Muscle layer of duodenum (tissue), 2 donors: ENCODE data around the gene UGT1A9.
"Not testable (repeated sequence)": the region's sequence is repeated elsewhere in the genome, so short reads cannot be mapped to it uniquely, and the experiment has no call there.

Experiments used
- H3K27ac ChIP-seq: one replicate; pipeline ENCODE4 v1.7.0; 2013; ENCODE audit warnings: mild to moderate bottlenecking, low read length
- H3K27me3 ChIP-seq: one replicate; pipeline ENCODE4 v1.7.0; 2013; ENCODE audit warnings: low read depth, mild to moderate bottlenecking, control low read depth, low read length
- H3K36me3 ChIP-seq, 2 donors: one replicate each; pipeline ENCODE4 v1.7.0; 2013; ENCODE audit warnings: low read length in 2 of 2, control low read depth in 1 of 2, mild to moderate bottlenecking in 1 of 2; ENCODE audit not compliant: insufficient read depth in 2 of 2, control insufficient read depth in 1 of 2
- H3K4me1 ChIP-seq, 2 donors: one replicate each; pipeline ENCODE4 v1.7.0; 2013; ENCODE audit warnings: low read length in 2 of 2, mild to moderate bottlenecking in 2 of 2, control low read depth in 1 of 2, moderate library complexity in 1 of 2; ENCODE audit not compliant: insufficient read depth in 2 of 2, control insufficient read depth in 1 of 2
- H3K4me3 ChIP-seq, 2 donors: one replicate each; pipeline ENCODE4 v1.7.0; 2013; ENCODE audit warnings: low read length in 2 of 2, low read depth in 1 of 2, mild to moderate bottlenecking in 1 of 2
- H3K9me3 ChIP-seq, 2 donors: one replicate each; pipeline ENCODE4 v1.7.0; 2013; ENCODE audit warnings: low read length in 2 of 2, control low read depth in 1 of 2, mild to moderate bottlenecking in 1 of 2; ENCODE audit not compliant: control insufficient read depth in 1 of 2
- donor health status: healthy.

Gene UGT1A9

DNA sequence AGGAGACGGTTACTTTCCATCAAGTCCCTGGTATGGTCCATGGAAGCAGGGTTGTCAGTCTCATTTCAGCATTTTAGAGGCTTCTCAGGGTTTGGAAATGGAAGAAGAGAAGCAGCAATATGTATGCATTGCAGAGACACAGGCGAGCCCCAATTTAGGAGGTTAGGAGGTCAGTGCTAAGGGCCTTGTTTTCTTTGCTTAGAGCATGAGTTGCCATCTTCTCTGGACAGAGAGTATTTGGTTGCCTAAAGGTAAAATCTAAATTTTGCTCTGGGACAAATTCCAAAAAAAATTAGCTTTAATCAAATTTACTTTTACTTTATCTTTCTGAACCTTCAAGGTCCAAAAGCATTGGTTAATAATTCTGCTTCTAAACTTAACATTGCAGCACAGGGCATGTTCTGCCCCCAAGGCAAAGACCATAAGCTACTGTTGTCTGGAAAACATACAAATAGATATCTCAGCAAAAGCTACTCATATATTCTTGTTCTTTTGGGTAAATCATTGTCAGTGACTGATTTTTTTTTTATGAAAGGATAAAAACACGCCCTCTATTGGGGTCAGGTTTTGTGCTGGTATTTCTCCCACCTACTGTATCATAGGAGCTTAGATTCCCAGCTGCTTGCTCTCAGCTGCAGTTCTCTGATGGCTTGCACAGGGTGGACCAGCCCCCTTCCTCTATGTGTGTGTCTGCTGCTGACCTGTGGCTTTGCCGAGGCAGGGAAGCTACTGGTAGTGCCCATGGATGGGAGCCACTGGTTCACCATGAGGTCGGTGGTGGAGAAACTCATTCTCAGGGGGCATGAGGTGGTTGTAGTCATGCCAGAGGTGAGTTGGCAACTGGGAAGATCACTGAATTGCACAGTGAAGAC lies at the start of gene UGT1A9:
UGT1A9 (plus strand) TSS at position 609 of the 872 bp plus-strand sequence; CDS start at position 646, 37 bp downstream.
- Histone ChIP-seq H3K9me3 (no peaks in the 10 kb centered on the region), H3K27me3 (no peaks in the 10 kb centered on the region), H3K4me1 (no peaks in the 10 kb centered on the region), H3K4me3 (no peak within 1 kb of the TSS), H3K36me3 (no peaks in the 10 kb centered on the region), H3K27ac (no peak within 1 kb of the TSS)

DNA sequence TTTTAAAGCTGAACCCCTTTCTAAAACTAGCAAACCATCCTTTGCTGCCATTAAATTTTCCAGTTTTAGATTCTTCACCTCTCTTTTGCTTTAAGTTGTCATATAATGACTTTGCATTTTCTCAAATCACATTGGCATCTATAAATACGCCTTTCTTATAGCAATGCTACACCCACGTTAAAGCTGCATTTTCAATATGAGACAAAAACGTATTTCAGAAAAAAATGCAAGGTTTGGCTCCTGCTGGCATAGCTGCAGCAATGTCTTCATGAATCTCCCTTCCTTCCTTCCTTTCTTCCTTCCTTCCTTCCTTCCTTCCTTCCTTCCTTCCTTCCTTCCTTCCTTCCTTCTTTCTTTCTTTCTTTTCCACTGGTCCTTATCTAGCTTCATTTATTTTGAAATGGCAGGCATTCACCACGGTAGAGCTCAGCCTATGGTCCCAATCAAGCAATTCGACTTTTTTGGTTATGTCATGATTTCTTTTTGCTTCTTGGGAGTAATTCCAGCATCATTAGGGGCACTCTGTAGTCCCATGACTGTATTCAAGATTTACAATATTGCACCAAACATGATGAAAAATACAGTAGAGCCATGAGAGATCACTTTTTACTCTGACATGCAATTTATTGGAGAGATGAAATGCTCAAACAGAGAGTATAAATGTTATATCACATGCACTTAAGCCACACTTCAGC lies 44.2 kb upstream of the UGT1A9 start:
- H3K4me1 ChIP-seq: no peaks in the 10 kb centered on the region
- no peaks in the 10 kb centered on the region for H3K27me3 ChIP-seq
- H3K27ac ChIP-seq: no peak overlapping the region
- no peak overlapping the region for H3K4me3 ChIP-seq
- peaks cover 0 to 15% of the 10 kb centered on the region in 2 donors for H3K9me3 ChIP-seq
- no peaks in the 10 kb centered on the region for H3K36me3 ChIP-seq

DNA sequence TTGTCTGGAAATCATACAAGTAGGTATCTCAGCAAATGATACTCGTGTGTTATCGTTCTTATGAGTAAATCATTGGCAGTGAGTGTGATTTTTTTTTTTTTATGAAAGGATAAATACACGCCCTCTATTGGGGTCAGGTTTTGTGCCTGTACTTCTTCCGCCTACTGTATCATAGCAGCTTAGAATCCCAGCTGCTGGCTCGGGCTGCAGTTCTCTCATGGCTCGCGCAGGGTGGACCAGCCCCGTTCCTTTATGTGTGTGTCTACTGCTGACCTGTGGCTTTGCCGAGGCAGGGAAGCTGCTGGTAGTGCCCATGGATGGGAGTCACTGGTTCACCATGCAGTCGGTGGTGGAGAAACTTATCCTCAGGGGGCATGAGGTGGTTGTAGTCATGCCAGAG lies 35.4 kb upstream of the UGT1A9 start, which contains the start of gene UGT1A10:
UGT1A10 (plus strand) TSS at position 143 of the 400 bp plus-strand sequence; CDS start at position 218, 75 bp downstream.
- H3K4me3 ChIP-seq, H3K4me1 ChIP-seq, H3K27ac ChIP-seq: not testable (repeated sequence)

DNA sequence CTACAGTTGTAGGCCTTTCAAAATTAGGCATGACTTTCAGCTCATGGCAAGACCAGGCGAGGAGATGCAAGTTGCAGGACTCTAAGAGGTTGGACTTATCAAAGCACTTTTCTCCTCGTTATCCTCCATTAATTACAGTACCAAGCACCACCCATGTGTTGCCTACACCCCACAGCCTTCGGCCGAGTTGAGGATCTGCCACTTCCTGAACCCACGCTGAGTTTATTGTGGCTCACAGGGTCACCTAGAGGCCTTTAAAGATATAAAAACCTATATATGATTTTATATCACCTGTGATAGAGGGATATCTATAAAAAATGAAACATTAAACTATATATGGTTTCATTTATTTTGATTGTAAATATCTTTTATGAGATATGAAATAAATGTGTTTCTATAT lies 32.9 kb upstream of the UGT1A9 start:
- Histone ChIP-seq H3K9me3 (peaks cover 0 to 5% of the 10 kb centered on the region in 2 donors), H3K27ac (no peak overlapping the region), H3K4me1 (no peaks in the 10 kb centered on the region), H3K36me3 (no peaks in the 10 kb centered on the region), H3K27me3 (no peaks in the 10 kb centered on the region), H3K4me3 (no peak overlapping the region)

More for the DNA sequence above, 35.4 kb upstream of the UGT1A9 start, which contains the start of gene UGT1A10:
- H3K27me3 ChIP-seq, H3K36me3 ChIP-seq, H3K9me3 ChIP-seq: not testable (repeated sequence)

DNA sequence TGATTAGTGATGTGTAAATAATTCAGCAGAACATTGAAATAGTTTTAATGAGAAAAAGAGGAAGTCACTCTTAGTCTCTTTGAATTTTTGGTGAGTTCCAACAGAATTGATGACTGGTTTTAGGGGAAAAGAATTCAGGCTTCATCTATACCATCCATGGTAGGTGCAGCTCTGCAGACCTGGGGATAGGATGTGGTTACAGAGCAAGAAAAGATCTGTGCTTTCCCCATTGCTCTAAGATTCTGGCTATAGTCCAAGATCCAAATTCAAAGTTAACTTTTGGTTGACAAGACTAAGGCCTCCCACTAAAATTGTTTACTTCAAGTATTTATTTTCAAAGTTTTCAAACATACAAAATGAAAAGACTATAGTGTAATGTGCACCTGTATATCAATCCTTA lies 31.8 kb upstream of the UGT1A9 start:
- Histone ChIP-seq H3K27me3 (no peaks in the 10 kb centered on the region), H3K27ac (no peak overlapping the region)

DNA sequence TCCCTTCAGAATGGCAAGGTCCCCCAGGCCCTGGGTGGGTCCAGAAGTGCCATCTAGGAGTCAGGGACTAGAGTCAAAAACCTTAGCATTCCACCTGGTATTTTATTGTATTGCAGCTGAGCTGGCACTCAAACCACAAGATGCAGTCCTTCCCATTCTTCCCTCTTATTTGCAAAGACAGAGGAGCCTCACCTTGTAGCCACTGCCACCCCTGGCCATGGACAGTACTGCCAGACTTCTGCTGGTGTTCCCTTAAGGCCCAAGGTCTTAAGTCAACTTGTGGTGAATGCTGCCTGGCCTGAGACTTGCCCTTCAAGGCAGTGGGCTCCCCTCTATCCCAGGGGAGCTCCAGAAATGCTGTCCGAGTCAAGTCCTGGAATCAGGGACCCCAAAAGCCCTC lies 28.6 kb upstream of the UGT1A9 start:
- H3K36me3 ChIP-seq: no peaks in the 10 kb centered on the region
- H3K27ac ChIP-seq: no peak overlapping the region
- no peak overlapping the region for H3K4me3 ChIP-seq
- H3K4me1 ChIP-seq: no peaks in the 10 kb centered on the region
- H3K27me3 ChIP-seq: no peaks in the 10 kb centered on the region
- H3K9me3 ChIP-seq: peaks cover 0 to 5% of the 10 kb centered on the region in 2 donors

More for the DNA sequence above, 31.8 kb upstream of the UGT1A9 start:
- Histone ChIP-seq H3K36me3 (no peaks in the 10 kb centered on the region), H3K4me3 (no peak overlapping the region), H3K9me3 (peaks cover 0 to 5% of the 10 kb centered on the region in 2 donors), H3K4me1 (no peaks in the 10 kb centered on the region)

DNA sequence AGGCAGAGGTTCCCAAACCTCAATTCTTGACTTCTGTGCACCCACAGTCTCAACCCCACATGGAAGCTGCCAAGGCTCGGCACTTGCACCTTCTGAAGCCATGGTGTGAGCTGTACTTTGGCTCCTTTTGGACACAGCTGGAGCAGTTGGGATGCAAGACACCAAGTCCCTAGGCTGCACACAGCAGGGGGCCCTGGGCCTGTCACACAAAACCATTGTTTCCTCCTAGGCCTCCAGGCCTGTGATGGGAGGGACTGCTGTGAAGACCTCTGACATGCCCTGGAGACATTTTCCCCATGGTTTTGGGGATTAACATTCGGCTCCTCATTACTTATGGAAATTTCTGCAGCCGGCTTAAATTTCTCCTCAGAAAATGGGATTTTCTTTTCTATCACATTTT lies 25.7 kb upstream of the UGT1A9 start:
- H3K36me3 ChIP-seq, H3K27ac ChIP-seq, H3K27me3 ChIP-seq, H3K4me1 ChIP-seq, H3K9me3 ChIP-seq, H3K4me3 ChIP-seq: not testable (repeated sequence)

DNA sequence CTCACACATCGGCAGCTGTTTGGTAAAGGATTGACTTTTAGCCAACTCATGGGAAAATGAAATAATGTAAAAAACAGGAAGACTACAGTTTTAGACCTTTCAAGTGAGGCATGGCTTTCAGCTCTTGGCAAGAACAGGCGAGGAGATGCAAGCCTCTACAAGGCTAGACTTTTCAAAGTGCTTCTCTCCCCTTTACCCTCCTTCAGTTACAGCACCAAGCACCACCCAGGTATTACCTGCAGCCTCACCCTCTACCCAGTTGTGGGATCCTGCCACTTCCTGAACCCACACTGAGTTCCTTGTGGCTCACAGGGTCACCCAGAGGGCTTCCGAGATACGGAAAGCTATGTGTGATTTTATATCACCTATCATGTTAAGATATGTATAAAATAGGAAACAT lies 20.7 kb upstream of the UGT1A9 start:
- H3K4me1 ChIP-seq: no peaks in the 10 kb centered on the region
- no peaks in the 10 kb centered on the region for H3K9me3 ChIP-seq
- H3K4me3 ChIP-seq: no peak overlapping the region
- H3K27me3 ChIP-seq: no peaks in the 10 kb centered on the region
- H3K36me3 ChIP-seq: no peaks in the 10 kb centered on the region
- no peak overlapping the region for H3K27ac ChIP-seq

DNA sequence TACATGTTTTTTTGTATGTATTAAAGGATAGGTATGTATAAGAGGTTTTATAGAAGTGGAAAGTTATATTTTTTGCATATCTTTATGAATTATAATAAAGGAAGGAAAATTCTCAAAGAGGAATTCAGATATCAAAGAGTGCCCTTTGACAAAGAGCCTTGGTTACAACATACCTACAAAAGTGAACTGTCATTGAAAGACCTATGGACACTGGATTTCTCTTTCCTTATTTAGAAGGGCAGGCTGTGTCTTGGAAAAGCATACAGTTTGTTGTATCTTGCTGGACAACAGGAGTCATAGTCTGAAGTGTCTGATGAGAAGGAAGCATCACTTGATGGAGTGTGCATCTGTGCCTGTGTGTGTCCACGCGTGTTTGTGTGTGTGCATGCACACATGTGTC lies 20.3 kb upstream of the UGT1A9 start:
- H3K27me3 ChIP-seq: no peaks in the 10 kb centered on the region
- H3K36me3 ChIP-seq: no peaks in the 10 kb centered on the region
- no peaks in the 10 kb centered on the region for H3K9me3 ChIP-seq
- H3K27ac ChIP-seq: no peak overlapping the region
- H3K4me3 ChIP-seq: no peak overlapping the region
- H3K4me1 ChIP-seq: no peaks in the 10 kb centered on the region

DNA sequence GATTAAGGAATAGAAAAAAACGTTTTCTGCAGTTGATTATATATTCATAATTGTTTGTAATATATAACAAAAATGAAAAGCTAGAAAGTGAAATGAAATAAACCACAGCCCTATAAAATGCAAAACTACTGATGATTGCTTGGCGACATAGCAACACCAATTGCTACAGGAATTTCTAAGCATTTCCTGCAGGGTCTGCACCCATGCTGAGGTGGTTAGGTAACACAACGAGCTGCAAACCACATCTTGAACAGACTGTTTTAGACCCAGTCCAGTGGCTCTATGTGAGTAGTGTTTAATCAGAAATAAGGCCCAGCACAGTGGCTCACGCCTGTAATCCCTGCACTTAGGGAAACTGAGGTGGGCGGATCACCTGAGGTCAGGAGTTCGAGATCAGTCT lies 17.2 kb upstream of the UGT1A9 start:
- Histone ChIP-seq H3K27ac (no peak overlapping the region), H3K36me3 (no peaks in the 10 kb centered on the region), H3K4me1 (no peaks in the 10 kb centered on the region), H3K27me3 (no peaks in the 10 kb centered on the region), H3K9me3 (no peaks in the 10 kb centered on the region), H3K4me3 (no peak overlapping the region)

DNA sequence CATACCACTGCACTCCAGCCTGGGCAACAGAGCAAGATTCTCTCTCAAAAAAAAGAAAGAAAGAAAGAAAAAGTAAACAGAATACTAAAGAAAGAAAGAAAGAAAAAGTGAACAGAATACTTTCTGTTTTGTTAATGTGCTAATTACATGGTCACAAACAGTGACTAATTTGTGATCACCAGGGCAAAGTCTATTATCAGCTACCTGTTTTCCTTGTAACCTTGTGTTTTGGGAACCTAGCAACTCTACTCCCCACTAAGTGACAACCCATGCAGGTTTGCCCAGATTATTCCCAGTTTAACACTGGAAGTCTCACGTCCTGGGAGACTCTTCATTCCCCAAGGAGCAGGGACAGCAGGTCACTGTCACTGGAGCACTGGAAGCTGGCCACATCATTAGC lies 16.7 kb upstream of the UGT1A9 start:
- Histone ChIP-seq H3K4me1 (no peaks in the 10 kb centered on the region), H3K27ac (no peak overlapping the region), H3K36me3 (no peaks in the 10 kb centered on the region), H3K27me3 (no peaks in the 10 kb centered on the region), H3K9me3 (no peaks in the 10 kb centered on the region), H3K4me3 (no peak overlapping the region)
